Cardiac septum (tissue), 1 donor: ENCODE measurements around the gene PFKL. TPM values are rescaled to one million over a fixed set of nuclear protein-coding genes. Genes with fewer than 3 reads are reported as not detected.

Experiments
- DNase-seq: peaks from one replicate; pipeline ENCODE4 v3.0.0-alpha.2; 2020; ENCODE audit warnings: low spot score
- intact Hi-C: fragments of 100-400 bp; cut with DNase I; formaldehyde crosslinking; loops from one replicate; pipeline ENCODE4 v1.14.0; 2022
- total RNA-seq: library from RNA; stranded (reverse); fragmentation: NEBNext Ultra II Directional; extraction: Animal tissue kit (Norgen Biotek cat#: 25700); gene quantifications from one replicate; pipeline ENCODE4 v1.2.1, GENCODE V29; 2021
- donor health status: DM: no; HTN: no; CAD: no.

The PFKL gene
- total RNA-seq, 1 donor from 2014 or later, result 60.3 TPM

- DNase-seq, result no peak
- intact Hi-C loops, result loop anchor here (10.0 kb wide), 1 partner anchor 292 kb away; the partner anchor contains the start of gene TRAPPC10
These were observed 7.3 kb downstream of the PFKL start for GRCh38 chr21:44306936-44307704.

GRCh38 chr21:44310628-44311507 is 11.0 kb downstream of the PFKL start:
- intact Hi-C loops, result no loop called here
- DNase-seq, result no peak

DNA sequence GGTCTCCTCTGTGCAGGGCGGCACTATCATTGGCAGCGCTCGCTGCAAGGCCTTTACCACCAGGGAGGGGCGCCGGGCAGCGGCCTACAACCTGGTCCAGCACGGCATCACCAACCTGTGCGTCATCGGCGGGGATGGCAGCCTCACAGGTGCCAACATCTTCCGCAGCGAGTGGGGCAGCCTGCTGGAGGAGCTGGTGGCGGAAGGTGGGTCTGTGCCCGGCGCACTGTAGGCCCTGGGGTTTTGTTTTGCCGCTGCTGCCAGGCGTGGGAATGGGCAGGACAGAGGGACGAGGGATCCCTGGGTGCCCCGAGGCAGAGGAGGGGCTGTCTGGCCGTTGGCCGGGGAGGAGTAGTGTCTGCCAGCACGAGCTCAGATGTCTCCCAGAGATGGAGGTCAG is 12.2 kb downstream of the PFKL start:
- intact Hi-C loops, result no loop called here
- no peak for DNase-seq

DNA sequence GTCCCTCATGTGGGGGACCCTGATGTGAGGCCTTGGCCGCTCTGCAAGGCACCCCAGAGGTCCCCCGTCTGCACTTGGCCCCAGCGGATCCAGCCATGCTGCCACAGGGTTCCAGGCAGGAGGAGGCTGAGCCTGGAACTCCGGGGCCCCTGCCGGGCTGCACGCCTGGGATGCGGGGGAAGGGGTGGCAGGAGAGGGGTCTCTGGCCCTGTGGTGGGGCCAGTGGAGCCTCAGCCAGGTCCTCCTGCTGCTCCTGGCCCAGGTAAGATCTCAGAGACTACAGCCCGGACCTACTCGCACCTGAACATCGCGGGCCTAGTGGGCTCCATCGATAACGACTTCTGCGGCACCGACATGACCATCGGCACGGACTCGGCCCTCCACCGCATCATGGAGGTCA is 12.9 kb downstream of the PFKL start:
- intact Hi-C loops, result no loop called here
- no peak for DNase-seq

DNA sequence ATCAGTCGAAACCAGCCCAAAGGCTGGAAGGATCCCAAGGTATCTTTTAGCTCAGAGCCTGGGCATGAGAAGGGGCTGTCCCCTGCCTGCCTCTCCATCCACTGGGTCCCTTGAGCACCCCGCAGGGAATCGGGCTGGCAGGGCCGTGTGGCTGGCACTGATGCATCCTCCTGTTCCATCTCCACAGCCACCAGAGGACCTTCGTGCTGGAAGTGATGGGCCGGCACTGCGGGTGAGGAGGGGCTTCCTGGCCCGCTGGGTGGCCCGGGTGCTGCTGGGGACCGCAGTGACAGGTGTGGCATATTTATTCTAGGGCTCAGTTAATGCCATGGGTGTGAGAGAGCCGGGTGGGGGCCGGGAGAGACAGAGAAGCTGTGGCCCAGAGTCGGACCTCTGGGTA is 13.6 kb downstream of the PFKL start:
- DNase-seq, result no peak
- intact Hi-C loops, result no loop called here

- DNase-seq, result no peak
- intact Hi-C loops, result no loop called here
These were observed 14.3 kb downstream of the PFKL start for GRCh38 chr21:44314128-44314527.

- intact Hi-C loops, result no loop called here
- DNase-seq, result no peak
These were observed 14.7 kb downstream of the PFKL start for GRCh38 chr21:44314561-44314960.

GRCh38 chr21:44315691-44316203 is 15.9 kb downstream of the PFKL start:
- no peak for DNase-seq
- intact Hi-C loops, result no loop called here

DNA sequence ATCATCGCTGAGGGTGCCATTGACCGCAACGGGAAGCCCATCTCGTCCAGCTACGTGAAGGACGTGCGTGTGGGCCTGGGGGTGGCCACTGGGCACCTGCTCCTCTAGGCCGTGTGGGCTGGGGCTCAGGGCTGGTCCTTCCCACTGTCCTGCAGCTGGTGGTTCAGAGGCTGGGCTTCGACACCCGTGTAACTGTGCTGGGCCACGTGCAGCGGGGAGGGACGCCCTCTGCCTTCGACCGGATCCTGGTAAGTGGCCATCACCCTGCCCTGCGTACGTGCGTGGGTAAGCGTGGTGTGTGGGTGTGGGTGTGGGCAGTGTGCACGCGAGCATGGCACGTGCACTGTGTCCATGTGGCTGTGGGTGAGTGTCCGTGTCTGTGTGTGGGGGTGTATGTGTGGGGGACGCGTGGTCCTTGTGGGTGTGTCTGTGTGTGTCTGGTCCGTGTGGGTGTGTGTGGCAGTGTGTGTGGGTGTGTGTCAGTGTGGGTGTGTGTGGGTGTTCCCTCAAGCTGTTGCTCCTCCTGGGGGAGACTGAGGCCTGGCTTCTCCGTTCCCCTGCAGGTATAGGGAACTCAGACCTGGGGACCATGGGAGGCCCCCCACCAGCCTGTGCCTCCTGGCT is 16.5 kb downstream of the PFKL start:
- intact Hi-C loops, result no loop called here
- no peak for DNase-seq

DNA sequence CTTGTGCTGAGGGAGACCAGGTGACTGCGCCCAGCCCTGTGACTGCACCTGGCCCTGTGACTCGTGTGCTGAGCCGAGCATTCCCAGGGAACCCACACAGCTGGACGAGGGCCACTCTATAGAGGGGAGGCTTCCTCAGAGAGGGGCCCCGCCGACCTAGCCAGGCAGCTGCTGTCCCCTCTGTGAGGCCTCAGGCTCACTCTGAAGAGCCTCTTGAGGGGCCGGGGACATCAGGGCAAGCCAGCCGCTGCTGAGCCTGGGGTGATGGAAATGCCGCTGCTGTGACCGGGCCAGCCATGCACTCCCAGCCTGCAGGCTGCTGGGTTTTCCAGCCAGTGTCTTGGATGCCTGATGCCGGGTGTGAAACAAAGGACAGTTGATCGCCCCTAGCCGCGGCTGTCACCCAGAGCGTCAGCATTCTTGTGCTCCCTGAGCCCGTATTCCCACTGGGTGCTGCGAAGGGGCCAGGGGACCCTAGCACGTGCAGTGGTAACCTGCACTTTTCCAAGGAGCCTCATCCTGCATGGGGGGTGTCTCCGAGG is 17.5 kb downstream of the PFKL start:
- intact Hi-C loops, result no loop called here

DNA sequence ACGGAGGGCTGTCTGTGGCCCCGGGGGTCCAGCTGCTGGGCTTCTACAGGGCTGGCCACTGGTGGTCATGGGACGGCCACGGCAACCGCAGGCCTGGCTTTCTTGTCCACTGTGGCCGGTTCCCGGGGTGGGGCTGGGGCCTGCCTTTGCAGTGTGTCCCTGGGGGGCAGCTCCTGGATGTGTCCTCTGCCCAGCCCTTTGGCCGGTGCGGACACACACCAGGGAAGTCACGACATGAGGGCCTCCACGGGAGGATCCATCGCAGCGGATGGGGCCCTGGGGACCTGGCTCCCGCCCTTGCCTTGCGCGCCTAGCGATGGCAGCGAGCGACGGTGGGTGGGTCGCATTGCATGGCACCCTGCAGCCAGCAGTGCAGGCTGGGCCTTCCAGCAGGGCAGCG is 18.0 kb downstream of the PFKL start:
- intact Hi-C loops, result no loop called here
- no peak for DNase-seq

More for the DNA sequence above, 17.5 kb downstream of the PFKL start:
- DNase-seq, result no peak

- no peak for DNase-seq
- intact Hi-C loops, result no loop called here
These were observed 18.8 kb downstream of the PFKL start for GRCh38 chr21:44318489-44319285.

DNA sequence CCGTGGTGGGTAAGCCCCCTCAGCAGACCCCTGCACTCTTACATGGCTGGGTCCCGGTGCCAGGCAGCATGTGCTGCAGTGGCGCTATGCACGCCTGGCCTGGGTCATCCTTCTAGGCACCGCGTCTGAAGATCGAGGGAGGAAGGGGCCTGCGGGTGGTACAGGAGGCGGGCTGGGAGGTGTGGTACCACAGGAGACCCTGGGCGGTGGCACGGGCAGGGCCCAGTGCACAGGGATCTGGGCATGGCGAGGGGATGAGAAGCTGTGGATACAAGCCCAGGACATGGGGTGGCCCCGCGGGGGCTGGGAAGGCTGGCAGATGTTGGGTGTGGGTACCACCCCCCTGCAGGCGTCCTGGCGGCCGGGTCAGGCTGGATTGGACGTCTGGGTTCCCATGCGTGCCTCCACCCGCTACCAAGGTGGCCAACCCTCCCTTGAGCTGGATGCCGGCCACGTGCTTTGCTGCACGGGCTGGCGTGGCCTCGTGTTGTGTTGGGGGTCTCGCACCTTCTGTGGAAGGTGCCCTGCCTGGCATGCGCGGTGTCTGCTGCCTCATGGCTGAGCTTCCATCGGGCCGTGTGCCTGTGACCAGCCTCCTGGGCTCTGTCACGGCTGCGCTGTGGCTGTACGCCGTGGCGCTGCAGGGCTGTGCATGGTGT is 19.7 kb downstream of the PFKL start:
- intact Hi-C loops, result no loop called here
- no peak for DNase-seq

DNA sequence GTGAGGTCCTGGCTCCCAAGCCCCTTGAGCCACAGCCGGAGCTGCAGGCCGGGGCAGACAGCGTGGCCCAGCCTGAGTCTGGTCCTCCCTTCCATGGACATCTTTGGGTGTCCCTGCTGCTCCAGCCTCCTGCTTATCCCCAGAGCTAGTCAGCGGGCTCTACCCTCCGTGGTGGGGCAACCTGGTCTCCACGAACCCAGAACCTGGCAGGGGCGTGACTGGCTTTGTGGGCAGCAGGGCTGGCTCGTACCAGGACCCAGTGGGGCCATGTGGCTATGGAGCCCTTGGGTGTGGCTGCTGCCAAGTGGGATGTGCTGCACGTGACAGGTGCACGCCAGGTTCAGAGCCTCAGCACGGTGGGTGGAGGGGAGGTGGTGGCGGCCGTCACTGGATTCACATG is 21.0 kb downstream of the PFKL start:
- intact Hi-C loops, result no loop called here

DNA sequence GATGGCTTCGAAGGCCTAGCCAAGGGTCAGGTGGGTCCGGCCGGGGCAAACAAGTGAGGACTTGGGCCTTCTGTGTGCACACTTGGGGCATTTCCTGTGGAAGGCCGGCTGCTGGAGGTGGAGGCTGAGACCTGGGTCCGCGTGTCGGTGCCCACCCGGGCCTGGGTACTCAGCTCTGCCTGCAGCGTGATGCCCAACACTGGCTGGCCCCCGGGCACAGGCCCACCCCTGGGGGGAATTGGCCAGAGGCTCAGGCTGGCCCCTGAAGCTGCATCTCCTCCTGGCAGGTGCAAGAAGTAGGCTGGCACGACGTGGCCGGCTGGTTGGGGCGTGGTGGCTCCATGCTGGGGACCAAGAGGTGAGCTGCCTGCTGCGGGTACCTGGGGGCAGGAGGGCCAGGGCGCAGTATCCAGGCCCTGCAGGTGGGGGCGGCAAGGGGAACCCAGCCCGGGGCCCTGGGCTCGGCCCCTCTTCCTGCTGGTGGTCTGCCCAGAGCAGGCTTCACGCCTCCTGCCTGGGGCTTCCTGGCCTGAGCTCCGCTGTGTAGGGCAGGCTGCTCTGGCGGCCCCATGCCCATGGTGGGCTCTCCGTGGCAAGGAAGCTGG is 22.1 kb downstream of the PFKL start:
- intact Hi-C loops, result no loop called here

More for the DNA sequence above, 21.0 kb downstream of the PFKL start:
- DNase-seq, result no peak

DNA sequence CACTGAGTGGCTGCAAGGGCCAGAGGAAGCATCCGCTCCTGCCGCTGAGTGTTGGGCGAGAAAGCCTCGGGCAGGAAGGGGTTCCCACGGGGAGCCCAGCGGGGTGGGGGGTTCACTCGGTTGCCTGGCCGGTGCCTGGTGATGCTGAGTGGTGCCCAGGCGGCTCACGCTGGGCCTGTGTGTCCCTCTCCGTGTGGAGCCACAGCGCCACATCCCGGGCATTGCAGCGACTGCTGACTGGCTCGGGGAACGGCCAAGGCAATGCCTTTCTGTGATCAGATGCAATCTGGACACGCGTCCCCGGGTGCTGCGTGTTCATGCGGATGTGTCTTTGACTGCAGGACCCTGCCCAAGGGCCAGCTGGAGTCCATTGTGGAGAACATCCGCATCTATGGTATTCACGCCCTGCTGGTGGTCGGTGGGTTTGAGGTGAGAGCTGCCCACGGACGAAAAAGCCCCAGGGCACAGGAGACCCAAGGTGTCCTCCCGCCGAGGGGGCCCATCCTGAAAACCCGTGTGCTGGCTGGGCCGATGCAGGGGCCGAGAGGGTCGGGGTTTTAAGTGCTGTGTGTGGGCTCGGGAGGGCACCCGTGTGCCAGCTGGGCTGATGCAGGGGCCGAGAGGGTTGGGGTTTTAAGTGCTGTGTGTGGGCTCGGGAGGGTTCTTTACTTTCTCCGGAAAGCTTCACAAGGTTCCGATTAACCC is 22.9 kb downstream of the PFKL start:
- no peak for DNase-seq
- intact Hi-C loops, result no loop called here

More for the DNA sequence above, 22.1 kb downstream of the PFKL start:
- no peak for DNase-seq

DNA sequence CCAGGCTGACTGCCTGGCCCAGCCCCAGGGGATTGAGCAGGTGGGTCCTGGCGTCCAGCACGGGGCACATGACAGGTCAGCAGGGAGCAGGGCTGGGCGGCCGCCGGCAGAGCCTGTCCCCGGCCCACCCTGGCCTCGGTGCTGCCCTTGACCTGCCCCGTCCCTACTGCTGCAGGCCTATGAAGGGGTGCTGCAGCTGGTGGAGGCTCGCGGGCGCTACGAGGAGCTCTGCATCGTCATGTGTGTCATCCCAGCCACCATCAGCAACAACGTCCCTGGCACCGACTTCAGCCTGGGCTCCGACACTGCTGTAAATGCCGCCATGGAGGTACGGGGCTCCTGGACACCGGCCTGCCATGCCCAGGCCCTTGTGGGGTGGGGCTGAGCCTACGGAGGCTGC is 23.7 kb downstream of the PFKL start:
- DNase-seq, result no peak
- intact Hi-C loops, result no loop called here
